ENCODE results near the gene USP6.

USP6 gene

GRCh38 chr17:5181509-5182305 is 65.9 kb downstream of the USP6 start:
- H3K4me3 ChIP-seq (ENCODE audit: low read length): no peak overlapping the region
- TF ChIP-seq CTCF (IDR thresholded peaks at IDR 0.05; ENCODE audit: insufficient read depth, low read depth, low read length, missing control alignments): no peak
- DNase-seq (ENCODE audit: low read depth): no peak

- no peak for DNase-seq (ENCODE audit: low read depth)
- no peak overlapping the region for H3K4me3 ChIP-seq (ENCODE audit: low read length)
- TF ChIP-seq CTCF (IDR thresholded peaks at IDR 0.05; ENCODE audit: insufficient read depth, low read depth, low read length, missing control alignments): no peak
These were observed 67.0 kb downstream of the USP6 start for GRCh38 chr17:5182597-5183409.

- no peak overlapping the region for H3K4me3 ChIP-seq (ENCODE audit: low read length)
- no peak for TF ChIP-seq CTCF (IDR thresholded peaks at IDR 0.05; ENCODE audit: insufficient read depth, low read depth, low read length, missing control alignments)
These were observed 67.6 kb downstream of the USP6 start for GRCh38 chr17:5183410-5183793.

GRCh38 chr17:5184288-5184687 is 68.5 kb downstream of the USP6 start:
- H3K4me3 ChIP-seq (ENCODE audit: low read length): no peak overlapping the region
- no peak for DNase-seq (ENCODE audit: low read depth)
- no peak for TF ChIP-seq CTCF (IDR thresholded peaks at IDR 0.05; ENCODE audit: insufficient read depth, low read depth, low read length, missing control alignments)

More at GRCh38 chr17:5183410-5183793, 67.6 kb downstream of the USP6 start:
- DNase-seq (ENCODE audit: low read depth): no peak

GRCh38 chr17:5191541-5192417 is 75.9 kb downstream of the USP6 start, which contains the start of gene ZNF594:
ZNF594 (minus strand) TSS chr17:5191868; CDS start chr17:5184256, 7,612 bp downstream.
- peak within 1 kb of the TSS; percentile 71 for H3K4me3 ChIP-seq (ENCODE audit: low read length)
- peak; percentile 69 for TF ChIP-seq CTCF (IDR thresholded peaks at IDR 0.05; ENCODE audit: insufficient read depth, low read depth, low read length, missing control alignments)
- DNase-seq (ENCODE audit: low read depth): peak; percentile 94

- DNase-seq (ENCODE audit: low read depth): no peak
- TF ChIP-seq CTCF (IDR thresholded peaks at IDR 0.05; ENCODE audit: insufficient read depth, low read depth, low read length, missing control alignments): no peak
These were observed 78.5 kb downstream of the USP6 start for GRCh38 chr17:5194346-5194745.

More at GRCh38 chr17:5194346-5194745, 78.5 kb downstream of the USP6 start:
- no peak overlapping the region for H3K4me3 ChIP-seq (ENCODE audit: low read length)

Measured in epithelial cell of esophagus (primary cell).